Ovary (tissue), 9 donors: ENCODE data around the gene CLK3. TPM values are rescaled to one million over a fixed set of nuclear protein-coding genes. Genes with fewer than 3 reads are reported as not detected.

Experiments used
- DNase-seq, 5 donors: peaks; one replicate each; pipeline ENCODE4 v3.0.0-alpha.2; 2019 to 2020
- H3K27ac ChIP-seq, 2 donors: fragments of 200-600 bp; one replicate each; pipeline versions ENCODE4 v1.5.1 to v1.8.0; 2019 to 2022
- H3K27me3 ChIP-seq: fragments of 200-600 bp; one replicate; pipeline ENCODE4 v1.8.0; 2022
- H3K36me3 ChIP-seq: fragments of 200-600 bp; sonication (generic); one replicate; pipeline ENCODE4 v1.5.1; 2019
- H3K4me1 ChIP-seq: one replicate; pipeline ENCODE4 v1.8.1; 2013; ENCODE audit warnings: mild to moderate bottlenecking, moderate library complexity; ENCODE audit not compliant: insufficient read depth
- H3K4me3 ChIP-seq: fragments of 200-600 bp; sonication (generic); one replicate; pipeline ENCODE4 v1.5.1; 2017
- H3K9me3 ChIP-seq, 2 donors: fragments of 200-600 bp in 1 of 2; sonication (generic) in 1 of 2; one replicate each; pipeline versions ENCODE4 v1.5.1 to v1.8.1; 2013 to 2019; ENCODE audit warnings: mild to moderate bottlenecking in 1 of 2, moderate library complexity in 1 of 2
- CTCF ChIP-seq, 3 donors: fragments of 450-650 bp in 2 of 3; fragments of 200-600 bp in 1 of 3; IDR thresholded peaks; one replicate each; pipeline versions ENCODE4 v1.5.1 to v1.8.0; 2016 to 2022; ENCODE audit warnings: antibody characterized with exemption in 3 of 3, mild to moderate bottlenecking in 1 of 3
- EP300 ChIP-seq: sonication (generic); formaldehyde crosslinking; IDR thresholded peaks from one replicate; pipeline ENCODE4 v1.6.1; 2017; ENCODE audit warnings: antibody characterized with exemption
- POLR2A ChIP-seq: fragments of 450-650 bp; IDR thresholded peaks from one replicate; pipeline ENCODE4 v1.6.1; 2017; ENCODE audit warnings: antibody characterized with exemption, mild to moderate bottlenecking, moderate library complexity
- WGBS, 3 donors: extraction: QIAGEN DNeasy Blood & Tissue Kit in 1 of 3; methylation state at CpG; one replicate each; pipeline versions ENCODE4 v1.1.5 to v1.1.7; 2013 to 2017; 5-methylcytosine and 5-hydroxymethylcytosine counted together
- intact Hi-C, 4 donors: fragments of 100-400 bp; cut with DNase I; formaldehyde crosslinking; loops; one replicate each; pipeline versions ENCODE4 v1.11.0 to v1.15.1; 2022 to 2023
- polyA plus RNA-seq, 2 donors: library from polyadenylated mRNA; stranded (reverse); fragments of 200-250 nt in 1 of 2; fragments of 350-450 nt in 1 of 2; fragmentation: Illumina TruSeq in 1 of 2; extraction: RNeasy Lipid Tissue Mini Kit (QIAGEN cat#74804) in 1 of 2; gene quantifications; one replicate each; pipeline ENCODE4 v1.2.3, GENCODE V29; 2013 to 2014
- total RNA-seq, 7 donors: library from RNA; depleted of rRNA in 2 of 7; stranded (reverse); fragments of >200 nt in 2 of 7; fragmentation: NEBNext Ultra II Directional in 3 of 7; extraction: Animal tissue kit (Norgen Biotek cat#: 25700) in 3 of 7; gene quantifications; one replicate each; pipeline versions ENCODE4 v1.1.0 to v1.2.4, GENCODE V29; 2016 to 2023
- donor health status: DM: no; HTN: no; CAD: no; lungs with moderate emphysema.
- donor health status: DM: no; HTN: no; CAD: no.
- donor health status: Bipolar disorder and iron deficiency.
- donor health status: DM: yes; HTN: yes; CAD: no.
- donor health status: DM: no; HTN: no; CAD: no.
- donor health status: DM: yes; HTN: yes; CAD: no.

Gene CLK3
- total and polyA plus RNA-seq, 9 donors = 53.2 to 110 (median 67.2) TPM

- Histone ChIP-seq H3K36me3 (no peaks in the 10 kb centered on the region), H3K27ac (no peak overlapping the region), H3K27me3 (no peaks in the 10 kb centered on the region), H3K9me3 (no peaks in the 10 kb centered on the region), H3K4me1 (no peaks in the 10 kb centered on the region), H3K4me3 (no peak overlapping the region)
- intact Hi-C loops = no loop called here
- no peak for TF ChIP-seq POLR2A
- TF ChIP-seq CTCF (IDR thresholded peaks at IDR 0.05) = no peak
- no peak for TF ChIP-seq EP300
- WGBS, 3 donors = 87 to 94% (median 89%) methylated on average over 4 of the region's 4 CpGs
- DNase-seq = no peak
These were observed 30.9 kb upstream of the CLK3 start for GRCh38 chr15:74584779-74585178.

- H3K4me1 ChIP-seq = no peaks in the 10 kb centered on the region
- H3K27me3 ChIP-seq = no peaks in the 10 kb centered on the region
- 28 to 37% (median 28%) methylated on average over 3 of the region's 3 CpGs for WGBS, 3 donors
- no peak for DNase-seq
- no peaks in the 10 kb centered on the region for H3K9me3 ChIP-seq
- intact Hi-C loops = no loop called here
- TF ChIP-seq EP300 (no peak), POLR2A (no peak), CTCF (IDR thresholded peaks at IDR 0.05) (no peak)
- H3K27ac ChIP-seq = no peak overlapping the region
- H3K36me3 ChIP-seq = no peaks in the 10 kb centered on the region
- no peak overlapping the region for H3K4me3 ChIP-seq
These were observed 30.4 kb upstream of the CLK3 start for GRCh38 chr15:74585191-74585590.

GRCh38 chr15:74585857-74586256 lies 29.8 kb upstream of the CLK3 start:
- no peak overlapping the region for H3K4me3 ChIP-seq
- no peaks in the 10 kb centered on the region for H3K4me1 ChIP-seq
- no peak overlapping the region for H3K27ac ChIP-seq
- 94 to 96% (median 96%) methylated on average over 9 of the region's 9 CpGs for WGBS, 3 donors
- no peaks in the 10 kb centered on the region for H3K27me3 ChIP-seq
- H3K9me3 ChIP-seq = no peaks in the 10 kb centered on the region
- intact Hi-C loops = no loop called here
- TF ChIP-seq EP300 = no peak
- no peak for TF ChIP-seq POLR2A
- no peak for TF ChIP-seq CTCF (IDR thresholded peaks at IDR 0.05)
- DNase-seq = no peak
- H3K36me3 ChIP-seq = no peaks in the 10 kb centered on the region

GRCh38 chr15:74589826-74590225 lies 25.8 kb upstream of the CLK3 start:
- no peak for TF ChIP-seq POLR2A
- TF ChIP-seq EP300 = no peak
- Histone ChIP-seq H3K9me3 (no peaks in the 10 kb centered on the region), H3K27me3 (no peaks in the 10 kb centered on the region), H3K4me1 (no peaks in the 10 kb centered on the region), H3K4me3 (no peak overlapping the region), H3K36me3 (no peaks in the 10 kb centered on the region), H3K27ac (no peak overlapping the region)
- DNase-seq = no peak
- 92 to 96% (median 96%) methylated on average over 6 of the region's 6 CpGs for WGBS, 3 donors
- intact Hi-C loops = no loop called here

GRCh38 chr15:74592222-74592621 lies 23.4 kb upstream of the CLK3 start:
- Histone ChIP-seq H3K9me3 (no peaks in the 10 kb centered on the region), H3K27ac (no peak overlapping the region), H3K4me3 (no peak overlapping the region), H3K27me3 (no peaks in the 10 kb centered on the region), H3K36me3 (no peaks in the 10 kb centered on the region), H3K4me1 (no peaks in the 10 kb centered on the region)
- intact Hi-C loops = no loop called here
- TF ChIP-seq CTCF (IDR thresholded peaks at IDR 0.05) (no peak), EP300 (no peak), POLR2A (no peak)
- DNase-seq = no peak
- whole genome bisulfite sequencing, 3 donors = 77 to 84% (median 80%) methylated on average over 3 of the region's 3 CpGs
